ENCODE results near the gene GLDC. TPM values are rescaled to one million over a fixed set of nuclear protein-coding genes. Genes with fewer than 3 reads are reported as not detected.
"Not testable (repeated sequence)": the region's sequence is repeated elsewhere in the genome, so short reads cannot be mapped to it uniquely, and the experiment has no call there.

GLDC gene
- total and polyA plus RNA-seq, 2 donors: 0.74 to 2.9 TPM

- H3K36me3 ChIP-seq (ENCODE audit: insufficient read depth); DNase-seq (ENCODE audit: extremely low spot score); H3K27ac ChIP-seq (ENCODE audit: low read depth); H3K4me3 ChIP-seq (ENCODE audit: low read depth, low read length); H3K4me1 ChIP-seq (ENCODE audit: insufficient read depth): not testable (repeated sequence)
- WGBS: 86% methylated on average over 7 of the region's 29 CpGs
Observed at GRCh38 chr9:6622784-6623183, 22.7 kb downstream of the GLDC start.

GRCh38 chr9:6620796-6621195, 24.7 kb downstream of the GLDC start:
- DNase-seq (ENCODE audit: extremely low spot score): no peak
- Histone ChIP-seq H3K36me3 (ENCODE audit: insufficient read depth) (no peaks in the 10 kb centered on the region), H3K4me1 (ENCODE audit: insufficient read depth) (no peaks in the 10 kb centered on the region), H3K4me3 (ENCODE audit: low read depth, low read length) (no peak overlapping the region), H3K27ac (ENCODE audit: low read depth) (no peak overlapping the region)
- 87% methylated on average over 5 of the region's 5 CpGs for WGBS

GRCh38 chr9:6620353-6620752, 25.2 kb downstream of the GLDC start:
- WGBS: 84% methylated on average over 3 of the region's 3 CpGs

GRCh38 chr9:6619909-6620308, 25.6 kb downstream of the GLDC start:
- Histone ChIP-seq H3K4me3 (ENCODE audit: low read depth, low read length) (no peak overlapping the region), H3K4me1 (ENCODE audit: insufficient read depth) (no peaks in the 10 kb centered on the region), H3K27ac (ENCODE audit: low read depth) (no peak overlapping the region), H3K36me3 (ENCODE audit: insufficient read depth) (no peaks in the 10 kb centered on the region)
- 92% methylated on average over 6 of the region's 6 CpGs for WGBS
- DNase-seq (ENCODE audit: extremely low spot score): no peak

More at GRCh38 chr9:6620353-6620752, 25.2 kb downstream of the GLDC start:
- Histone ChIP-seq H3K4me3 (ENCODE audit: low read depth, low read length) (no peak overlapping the region), H3K27ac (ENCODE audit: low read depth) (no peak overlapping the region), H3K4me1 (ENCODE audit: insufficient read depth) (no peaks in the 10 kb centered on the region), H3K36me3 (ENCODE audit: insufficient read depth) (no peaks in the 10 kb centered on the region)
- no peak for DNase-seq (ENCODE audit: extremely low spot score)

GRCh38 chr9:6616951-6617602, 28.5 kb downstream of the GLDC start:
- no peak overlapping the region for H3K4me3 ChIP-seq (ENCODE audit: low read depth, low read length)
- no peak for DNase-seq (ENCODE audit: extremely low spot score)
- H3K4me1 ChIP-seq (ENCODE audit: insufficient read depth): no peaks in the 10 kb centered on the region
- H3K36me3 ChIP-seq (ENCODE audit: insufficient read depth): no peaks in the 10 kb centered on the region
- no peak overlapping the region for H3K27ac ChIP-seq (ENCODE audit: low read depth)
- 59% methylated on average over 9 of the region's 9 CpGs for WGBS

GRCh38 chr9:6614489-6614888, 31.0 kb downstream of the GLDC start:
- H3K36me3 ChIP-seq (ENCODE audit: insufficient read depth): no peaks in the 10 kb centered on the region
- H3K4me1 ChIP-seq (ENCODE audit: insufficient read depth): no peaks in the 10 kb centered on the region
- no peak overlapping the region for H3K27ac ChIP-seq (ENCODE audit: low read depth)
- no peak overlapping the region for H3K4me3 ChIP-seq (ENCODE audit: low read depth, low read length)
- WGBS: 91% methylated on average over 5 of the region's 5 CpGs
- no peak for DNase-seq (ENCODE audit: extremely low spot score)

GRCh38 chr9:6611865-6612264, 33.7 kb downstream of the GLDC start:
- no peaks in the 10 kb centered on the region for H3K36me3 ChIP-seq (ENCODE audit: insufficient read depth)
- H3K27ac ChIP-seq (ENCODE audit: low read depth): no peak overlapping the region
- 33% methylated on average over 1 of the region's 1 CpG for WGBS
- no peak overlapping the region for H3K4me3 ChIP-seq (ENCODE audit: low read depth, low read length)
- no peaks in the 10 kb centered on the region for H3K4me1 ChIP-seq (ENCODE audit: insufficient read depth)
- DNase-seq (ENCODE audit: extremely low spot score): no peak

- Histone ChIP-seq H3K4me3 (ENCODE audit: low read depth, low read length) (no peak overlapping the region), H3K36me3 (ENCODE audit: insufficient read depth) (no peaks in the 10 kb centered on the region), H3K4me1 (ENCODE audit: insufficient read depth) (no peaks in the 10 kb centered on the region), H3K27ac (ENCODE audit: low read depth) (no peak overlapping the region)
- no peak for DNase-seq (ENCODE audit: extremely low spot score)
- 96% methylated on average over 2 of the region's 2 CpGs for WGBS
Observed at GRCh38 chr9:6610073-6610472, 35.5 kb downstream of the GLDC start.

GRCh38 chr9:6609497-6610016, 36.0 kb downstream of the GLDC start:
- no peaks in the 10 kb centered on the region for H3K4me1 ChIP-seq (ENCODE audit: insufficient read depth)
- H3K4me3 ChIP-seq (ENCODE audit: low read depth, low read length): no peak overlapping the region
- no peak for DNase-seq (ENCODE audit: extremely low spot score)
- H3K27ac ChIP-seq (ENCODE audit: low read depth): no peak overlapping the region
- no peaks in the 10 kb centered on the region for H3K36me3 ChIP-seq (ENCODE audit: insufficient read depth)
- WGBS: 90% methylated on average over 11 of the region's 11 CpGs

GRCh38 chr9:6605202-6605601, 40.3 kb downstream of the GLDC start:
- no peaks in the 10 kb centered on the region for H3K36me3 ChIP-seq (ENCODE audit: insufficient read depth)
- H3K4me1 ChIP-seq (ENCODE audit: insufficient read depth): no peaks in the 10 kb centered on the region
- WGBS: 80% methylated on average over 5 of the region's 5 CpGs
- no peak for DNase-seq (ENCODE audit: extremely low spot score)
- no peak overlapping the region for H3K4me3 ChIP-seq (ENCODE audit: low read depth, low read length)
- no peak overlapping the region for H3K27ac ChIP-seq (ENCODE audit: low read depth)

GRCh38 chr9:6600426-6600825, 45.1 kb downstream of the GLDC start:
- Histone ChIP-seq H3K36me3 (ENCODE audit: insufficient read depth) (no peaks in the 10 kb centered on the region), H3K4me1 (ENCODE audit: insufficient read depth) (no peaks in the 10 kb centered on the region), H3K4me3 (ENCODE audit: low read depth, low read length) (no peak overlapping the region), H3K27ac (ENCODE audit: low read depth) (no peak overlapping the region)
- 88% methylated on average over 4 of the region's 4 CpGs for WGBS
- no peak for DNase-seq (ENCODE audit: extremely low spot score)

- no peak overlapping the region for H3K27ac ChIP-seq (ENCODE audit: low read depth)
- 85% methylated on average over 5 of the region's 5 CpGs for WGBS
- H3K4me3 ChIP-seq (ENCODE audit: low read depth, low read length): no peak overlapping the region
- DNase-seq (ENCODE audit: extremely low spot score): no peak
- H3K4me1 ChIP-seq (ENCODE audit: insufficient read depth): no peaks in the 10 kb centered on the region
- no peaks in the 10 kb centered on the region for H3K36me3 ChIP-seq (ENCODE audit: insufficient read depth)
Observed at GRCh38 chr9:6600006-6600405, 45.5 kb downstream of the GLDC start.

GRCh38 chr9:6598249-6598725, 47.2 kb downstream of the GLDC start:
- H3K4me3 ChIP-seq (ENCODE audit: low read depth, low read length): no peak overlapping the region
- no peaks in the 10 kb centered on the region for H3K4me1 ChIP-seq (ENCODE audit: insufficient read depth)
- H3K36me3 ChIP-seq (ENCODE audit: insufficient read depth): no peaks in the 10 kb centered on the region
- WGBS: 62% methylated on average over 4 of the region's 4 CpGs
- H3K27ac ChIP-seq (ENCODE audit: low read depth): no peak overlapping the region
- DNase-seq (ENCODE audit: extremely low spot score): no peak

- WGBS: 89% methylated on average over 4 of the region's 4 CpGs
- Histone ChIP-seq H3K27ac (ENCODE audit: low read depth) (no peak overlapping the region), H3K36me3 (ENCODE audit: insufficient read depth) (no peaks in the 10 kb centered on the region), H3K4me1 (ENCODE audit: insufficient read depth) (no peaks in the 10 kb centered on the region), H3K4me3 (ENCODE audit: low read depth, low read length) (no peak overlapping the region)
- DNase-seq (ENCODE audit: extremely low spot score): no peak
Observed at GRCh38 chr9:6592791-6593190, 52.7 kb downstream of the GLDC start.

Measured in urinary bladder (tissue), 4 donors.